ENCODE data around the gene ADAT3.

The ADAT3 gene

GRCh38 chr19:1863328-1863637 is 41.9 kb upstream of the ADAT3 start, which contains the start of gene KLF16:
KLF16 (minus strand) TSS chr19:1863579; CDS start chr19:1863497, 82 bp downstream.
- TF ChIP-seq CTCF (IDR thresholded peaks at IDR 0.05; ENCODE audit: low read depth, low read length) = no peak
- no peak for DNase-seq (ENCODE audit: extremely low read depth, low read depth)

DNA sequence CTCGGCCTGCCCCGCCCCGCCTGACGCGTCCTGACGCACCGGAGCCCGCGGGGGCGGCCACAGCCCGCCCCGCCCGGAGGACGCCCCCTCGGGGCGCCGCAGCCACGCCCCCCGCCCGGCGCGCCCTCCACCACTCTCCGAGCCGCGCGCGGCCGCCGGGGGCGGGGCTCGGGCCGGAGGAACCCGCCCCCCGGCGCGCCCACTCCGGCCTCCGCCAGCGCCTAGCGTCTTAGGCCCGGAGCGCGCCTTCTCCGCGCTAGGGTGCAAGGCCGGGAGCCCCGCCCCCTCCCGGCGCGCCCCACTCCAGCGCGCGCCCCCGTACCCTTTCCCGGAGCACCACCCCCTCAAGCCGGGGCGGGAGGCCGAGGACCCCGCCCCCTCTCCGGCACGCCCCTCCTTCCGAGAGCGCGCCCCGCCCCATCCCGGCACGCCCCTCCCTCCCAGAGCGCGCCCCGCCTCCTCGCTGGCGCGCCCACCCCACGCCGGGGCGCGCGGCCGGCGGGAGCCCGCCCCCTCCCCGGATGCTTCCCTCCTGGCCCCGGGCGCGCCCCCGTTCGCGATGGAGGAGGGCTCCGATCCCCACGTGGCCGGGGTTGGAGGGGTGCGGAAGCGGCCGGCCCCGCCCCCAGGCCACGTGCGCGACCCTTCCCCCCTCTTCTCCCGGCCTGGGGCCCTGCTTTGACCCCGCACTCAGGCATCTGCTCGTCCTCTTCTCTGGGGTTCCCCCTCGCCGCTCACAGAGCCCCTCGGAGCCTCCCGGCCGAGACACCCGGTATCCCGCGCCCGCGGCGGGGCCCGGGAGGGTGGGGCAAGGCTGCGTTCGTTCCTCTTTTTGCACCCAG is 41.3 kb upstream of the ADAT3 start:
- DNase-seq (ENCODE audit: extremely low read depth, low read depth) = peak; percentile 90
- TF ChIP-seq CTCF (IDR thresholded peaks at IDR 0.05; ENCODE audit: low read depth, low read length) = no peak

- DNase-seq (ENCODE audit: extremely low read depth, low read depth) = no peak
Observed at GRCh38 chr19:1864480-1865171, 40.6 kb upstream of the ADAT3 start.

DNA sequence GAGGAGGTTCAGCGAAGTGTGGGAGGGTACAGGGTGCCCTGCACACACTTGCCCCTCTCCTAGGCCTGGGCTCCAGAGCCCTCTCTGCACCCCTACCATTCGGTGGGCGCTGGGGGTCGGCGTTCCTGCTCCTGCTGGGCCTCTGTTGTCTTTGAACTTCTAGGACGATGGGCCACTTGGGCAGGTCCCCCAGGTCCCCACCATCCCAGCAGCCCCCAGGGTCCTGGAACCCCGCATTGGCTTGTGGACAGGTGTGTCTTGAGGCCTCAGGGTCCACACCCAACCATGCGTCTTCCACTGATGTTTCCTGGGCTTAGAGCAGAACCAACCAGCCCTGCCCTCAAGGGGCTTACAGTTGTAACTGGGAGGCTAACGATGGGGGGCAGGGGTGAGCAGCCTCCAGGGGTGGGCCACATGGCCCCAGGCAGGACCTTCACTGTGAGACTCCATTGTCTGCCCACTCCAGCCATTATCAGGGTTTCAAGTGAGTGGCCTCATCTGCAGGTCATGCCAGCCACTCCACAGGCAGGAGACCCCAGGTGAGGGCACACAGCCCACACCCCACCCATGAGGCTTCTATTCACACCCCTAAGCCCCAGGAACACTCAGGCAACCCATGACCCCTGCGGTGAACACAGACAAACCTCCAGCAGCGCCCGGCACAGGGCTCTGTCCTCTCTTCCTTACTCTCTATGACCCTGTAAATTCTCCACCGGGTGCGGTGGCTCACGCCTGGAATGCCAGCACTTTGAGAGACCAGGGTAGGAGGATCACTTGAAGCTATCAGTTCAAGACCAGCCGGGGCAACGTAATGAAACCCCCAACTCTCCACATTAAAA is 39.8 kb upstream of the ADAT3 start:
- no peak for DNase-seq (ENCODE audit: extremely low read depth, low read depth)
- no peak for TF ChIP-seq CTCF (IDR thresholded peaks at IDR 0.05; ENCODE audit: low read depth, low read length)

More at GRCh38 chr19:1864480-1865171, 40.6 kb upstream of the ADAT3 start:
- peak; percentile 62 for TF ChIP-seq CTCF (IDR thresholded peaks at IDR 0.05; ENCODE audit: low read depth, low read length)

- DNase-seq (ENCODE audit: extremely low read depth, low read depth) = no peak
- no peak for TF ChIP-seq CTCF (IDR thresholded peaks at IDR 0.05; ENCODE audit: low read depth, low read length)
Observed at GRCh38 chr19:1866693-1867348, 38.4 kb upstream of the ADAT3 start.

DNA sequence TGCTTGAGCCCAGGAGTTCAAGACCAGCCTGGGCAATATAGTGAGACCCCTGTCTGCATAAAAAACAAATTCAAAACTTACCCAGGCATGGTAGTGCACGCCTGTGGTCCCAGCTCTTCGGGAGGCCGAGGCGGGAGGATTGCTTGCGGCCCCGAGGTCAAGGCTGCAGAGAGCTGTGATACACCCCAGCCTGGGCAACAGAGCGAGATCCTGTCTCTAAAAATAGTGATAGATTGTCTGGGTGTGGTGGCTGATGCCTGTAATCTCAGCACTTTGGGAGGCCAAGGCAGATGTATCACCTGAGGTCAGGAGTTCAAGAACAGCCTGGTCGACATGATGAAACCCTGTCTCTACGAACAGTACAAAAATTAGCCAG is 37.9 kb upstream of the ADAT3 start:
- DNase-seq (ENCODE audit: extremely low read depth, low read depth) = no peak
- TF ChIP-seq CTCF (IDR thresholded peaks at IDR 0.05; ENCODE audit: low read depth, low read length) = no peak
